Fibroblast of peridontal ligament (primary cell): ENCODE results near the gene SPTBN4.
"Not testable (repeated sequence)": the region's sequence is repeated elsewhere in the genome, so short reads cannot be mapped to it uniquely, and the experiment has no call there.

Experiments
- DNase-seq: peaks from one replicate; pipeline ENCODE4 v3.0.0-alpha.2; 2010; ENCODE audit errors: extremely low read depth

The SPTBN4 gene

GRCh38 chr19:40506099-40506498 is 39.3 kb downstream of the SPTBN4 start:
- DNase-seq = no peak

GRCh38 chr19:40507892-40508291 is 41.1 kb downstream of the SPTBN4 start:
- DNase-seq = no peak

- no peak for DNase-seq
Observed at GRCh38 chr19:40508739-40509260, 42.0 kb downstream of the SPTBN4 start.

- DNase-seq = no peak
Observed at GRCh38 chr19:40510526-40511115, 43.8 kb downstream of the SPTBN4 start.

GRCh38 chr19:40511487-40511886 is 44.7 kb downstream of the SPTBN4 start:
- DNase-seq = no peak

- DNase-seq = no peak
Observed at GRCh38 chr19:40512110-40512472, 45.3 kb downstream of the SPTBN4 start.

GRCh38 chr19:40512473-40513344 is 45.9 kb downstream of the SPTBN4 start:
- no peak for DNase-seq

GRCh38 chr19:40513345-40513678 is 46.5 kb downstream of the SPTBN4 start:
- DNase-seq = no peak

- no peak for DNase-seq
Observed at GRCh38 chr19:40513741-40514315, 47.0 kb downstream of the SPTBN4 start.

- DNase-seq = no peak
Observed at GRCh38 chr19:40517248-40517647, 50.4 kb downstream of the SPTBN4 start.

GRCh38 chr19:40519352-40520322 is 52.8 kb downstream of the SPTBN4 start:
- DNase-seq = no peak

GRCh38 chr19:40521276-40521675 is 54.5 kb downstream of the SPTBN4 start:
- peak; percentile 49 for DNase-seq

GRCh38 chr19:40521900-40522299 is 55.1 kb downstream of the SPTBN4 start:
- DNase-seq = not testable (repeated sequence)

- peak; percentile 10 for DNase-seq
Observed at GRCh38 chr19:40523322-40524047, 56.7 kb downstream of the SPTBN4 start.

GRCh38 chr19:40524133-40524549 is 57.3 kb downstream of the SPTBN4 start:
- DNase-seq = no peak

GRCh38 chr19:40524655-40525054 is 57.9 kb downstream of the SPTBN4 start:
- no peak for DNase-seq

- no peak for DNase-seq
Observed at GRCh38 chr19:40525234-40526051, 58.6 kb downstream of the SPTBN4 start.

- no peak for DNase-seq
Observed at GRCh38 chr19:40528078-40528477, 61.3 kb downstream of the SPTBN4 start.

GRCh38 chr19:40528533-40529092 is 61.8 kb downstream of the SPTBN4 start:
- DNase-seq = no peak
